OCI-LY7 (cell line): ENCODE measurements around the gene CETP. TPM values are rescaled to one million over a fixed set of nuclear protein-coding genes. Genes with fewer than 3 reads are reported as not detected.

Experiments
- BruUV-seq: library from RNA; stranded (reverse); fragments of 400-500 nt; replicated peaks from 2 replicates; lab custom pipeline; 2021; lab: Mats Ljungman, UMichigan
- CTCF ChIA-PET: fragments of 300-600 bp; sonication (Branson Sonifier 250); formaldehyde crosslinking; loops from one replicate; lab custom pipeline; 2022; ENCODE audit warnings: antibody characterized with exemption; ENCODE audit not compliant: unreplicated experiment; lab: Charles Lee
- POLR2A ChIA-PET: fragments of 300-600 bp; sonication (Branson Sonifier 250); formaldehyde crosslinking; loops from one replicate; lab custom pipeline; 2022; ENCODE audit warnings: antibody characterized with exemption; lab: Charles Lee
- DNase-seq: peaks from one replicate; pipeline ENCODE4 v3.0.0-alpha.2; 2015; ENCODE audit warnings: low spot score
- H2AFZ ChIP-seq: fragments of 200-600 bp; sonication (generic), shearing (Covaris generic); 2 replicates; pipeline ENCODE4 v1.6.1; 2014; ENCODE audit warnings: mild to moderate bottlenecking, antibody characterized with exemption, low read length, moderate library complexity
- H3K27ac ChIP-seq: fragments of 200-600 bp; sonication (generic); 2 replicates; pipeline ENCODE4 v1.5.1; 2014; ENCODE audit warnings: mixed run types, low read depth, mild to moderate bottlenecking, moderate library complexity, low read length, inconsistent platforms; ENCODE audit not compliant: poor library complexity, severe bottlenecking
- H3K36me3 ChIP-seq: fragments of 200-600 bp; sonication (generic); 2 replicates; pipeline ENCODE4 v1.6.1; 2014; ENCODE audit warnings: mild to moderate bottlenecking, antibody characterized with exemption, low read length, moderate library complexity, mixed read lengths; ENCODE audit not compliant: insufficient read depth
- H3K4me1 ChIP-seq: fragments of 200-600 bp; sonication (generic); 2 replicates; pipeline ENCODE4 v1.5.1; 2014; ENCODE audit warnings: mild to moderate bottlenecking, low read length; ENCODE audit not compliant: insufficient read depth, poor library complexity, severe bottlenecking
- H3K4me2 ChIP-seq: fragments of 200-600 bp; sonication (generic); 2 replicates; pipeline ENCODE4 v1.6.1; 2014; ENCODE audit warnings: mild to moderate bottlenecking, low read length
- H3K4me3 ChIP-seq: fragments of 200-600 bp; sonication (generic); 2 replicates; pipeline ENCODE4 v1.5.1; 2014; ENCODE audit warnings: mild to moderate bottlenecking, low read depth, low read length; ENCODE audit not compliant: poor library complexity, severe bottlenecking
- H3K79me2 ChIP-seq: fragments of 200-600 bp; sonication (generic); 2 replicates; pipeline ENCODE4 v1.6.1; 2016; ENCODE audit warnings: low read depth, mild to moderate bottlenecking, low read length, moderate library complexity, mixed read lengths; ENCODE audit not compliant: insufficient read depth
- H3K9me2 ChIP-seq: fragments of 200-600 bp; sonication (generic); 2 replicates; pipeline ENCODE4 v1.6.1; 2016; ENCODE audit warnings: mild to moderate bottlenecking, low read length, mixed read lengths; ENCODE audit not compliant: insufficient read depth
- H3K9me3 ChIP-seq: fragments of 200-600 bp; sonication (generic); 2 replicates; pipeline ENCODE4 v1.6.1; 2014; ENCODE audit warnings: mild to moderate bottlenecking, mixed run types, low read length, mixed read lengths
- H4K20me1 ChIP-seq: fragments of 200-600 bp; sonication (generic); 2 replicates; pipeline ENCODE4 v1.6.1; 2014; ENCODE audit warnings: mild to moderate bottlenecking, antibody characterized with exemption, low read length, moderate library complexity, mixed read lengths; ENCODE audit not compliant: insufficient read depth
- CTCF ChIP-seq: fragments of 200-600 bp; sonication (generic); conservative IDR thresholded peaks from 2 replicates; pipeline ENCODE4 v1.5.1; 2014; ENCODE audit warnings: mild to moderate bottlenecking, antibody characterized with exemption, low read length, moderate library complexity, mixed read lengths
- EZH2phosphoT487 ChIP-seq: fragments of 200-600 bp; sonication (generic); IDR thresholded peaks from 2 replicates; pipeline ENCODE4 v1.6.1; 2018; ENCODE audit warnings: low read depth, borderline replicate concordance, mild to moderate bottlenecking, mixed run types, antibody characterized with exemption, low read length, moderate library complexity, mixed read lengths
- intact Hi-C: fragments of 100-400 bp; cut with micrococcal nuclease; formaldehyde crosslinking; loops from one replicate; pipeline ENCODE4 v1.10.0; 2022; ENCODE audit not compliant: unreplicated experiment
- total RNA-seq, 2 experiments: library from RNA; depleted of rRNA in 1 of 2; stranded (reverse); fragments of >200 nt in 1 of 2; shearing (Covaris generic) in 1 of 2; gene quantifications; 2 replicates each; pipeline ENCODE4 v1.2.3, GENCODE V29; 2014 to 2022

CETP gene
- total RNA-seq, 2 experiments from 2014 or later = 0.54 to 0.65 TPM

GRCh38 chr16:56935201-56935600 lies 26.5 kb upstream of the CETP start:
- BruUV-seq = no TSS peak
- intact Hi-C loops = no loop called here
- CTCF ChIA-PET = no interaction called here
- DNase-seq = no peak
- H3K4me1 ChIP-seq = peaks cover 69% of the 10 kb centered on the region
- POLR2A ChIA-PET = interaction anchor here (9.8 kb wide), 1 partner anchor 19 kb away, joined by 256 read pairs; no protein-coding TSS in a partner anchor
- peaks cover 59% of the 10 kb centered on the region for H4K20me1 ChIP-seq
- no peaks in the 10 kb centered on the region for H3K9me2 ChIP-seq
- TF ChIP-seq CTCF (no peak), EZH2phosphoT487 (no peak)
- peaks cover 82% of the 10 kb centered on the region for H3K36me3 ChIP-seq
- peaks cover 83% of the 10 kb centered on the region for H3K79me2 ChIP-seq
- peak overlapping the region; percentile 94 for H3K27ac ChIP-seq
- peak overlapping the region; percentile 82 for H3K4me2 ChIP-seq
- no peak overlapping the region for H2AFZ ChIP-seq
- no peaks in the 10 kb centered on the region for H3K9me3 ChIP-seq
- peak overlapping the region; percentile 95 for H3K4me3 ChIP-seq

- H3K9me2 ChIP-seq = no peaks in the 10 kb centered on the region
- no peak overlapping the region for H2AFZ ChIP-seq
- ChIA-PET POLR2A (interaction anchor here (0.7 to 2.6 kb wide), 10 partner anchors 9 to 77 kb away, joined by 3 to 12 read pairs (median 6); no protein-coding TSS in a partner anchor), CTCF (no interaction called here)
- DNase-seq = no peak
- peak overlapping the region; percentile 82 for H3K4me2 ChIP-seq
- H3K36me3 ChIP-seq = peaks cover 94% of the 10 kb centered on the region
- H3K4me3 ChIP-seq = peak overlapping the region; percentile 95
- intact Hi-C loops = no loop called here
- no peak for TF ChIP-seq EZH2phosphoT487
- no peak for TF ChIP-seq CTCF
- H3K9me3 ChIP-seq = no peaks in the 10 kb centered on the region
- peaks cover 69% of the 10 kb centered on the region for H3K4me1 ChIP-seq
- H3K79me2 ChIP-seq = peaks cover 94% of the 10 kb centered on the region
- BruUV-seq = no TSS peak
- peaks cover 64% of the 10 kb centered on the region for H4K20me1 ChIP-seq
- peak overlapping the region; percentile 21 for H3K27ac ChIP-seq
Observed at GRCh38 chr16:56936491-56936890, 25.3 kb upstream of the CETP start.

GRCh38 chr16:56936950-56937349 lies 24.8 kb upstream of the CETP start:
- peaks cover 72% of the 10 kb centered on the region for H3K4me1 ChIP-seq
- ChIA-PET CTCF (no interaction called here), POLR2A (interaction anchor here (0.6 to 2.6 kb wide), 14 partner anchors 9 to 600 kb away, joined by 3 to 12 read pairs (median 4); no protein-coding TSS in a partner anchor)
- H2AFZ ChIP-seq = no peak overlapping the region
- peak overlapping the region; percentile 95 for H3K4me3 ChIP-seq
- H3K9me3 ChIP-seq = no peaks in the 10 kb centered on the region
- no peak for TF ChIP-seq EZH2phosphoT487
- TF ChIP-seq CTCF = no peak
- H3K36me3 ChIP-seq = peaks cover 99% of the 10 kb centered on the region
- H3K4me2 ChIP-seq = peak overlapping the region; percentile 82
- peaks cover 98% of the 10 kb centered on the region for H3K79me2 ChIP-seq
- H3K9me2 ChIP-seq = no peaks in the 10 kb centered on the region
- DNase-seq = no peak
- BruUV-seq = no TSS peak
- peaks cover 64% of the 10 kb centered on the region for H4K20me1 ChIP-seq
- H3K27ac ChIP-seq = peak overlapping the region; percentile 21
- intact Hi-C loops = no loop called here
